Hippocampal formation (tissue), 2 donors: ENCODE data around the gene MRI1.
"Not testable (repeated sequence)": the region's sequence is repeated elsewhere in the genome, so short reads cannot be mapped to it uniquely, and the experiment has no call there.

Experiments
- DNase-seq, 2 donors: peaks; one replicate each; lab custom pipeline; 2025; lab: John Stamatoyannopoulos, UW

The MRI1 gene

GRCh38 chr19:13764101-13764807, at the start of gene MRI1:
MRI1 (plus strand) TSS chr19:13764522; CDS start chr19:13764589, 67 bp downstream.
- DNase-seq: peak; percentile 51 to 79

- no peak for DNase-seq
Measured at GRCh38 chr19:13717194-13717643, 47.1 kb upstream of the MRI1 start.

- peak; percentile 51 to 74 for DNase-seq
Measured at GRCh38 chr19:13718733-13719132, 45.6 kb upstream of the MRI1 start.

- DNase-seq: no peak
Measured at GRCh38 chr19:13722146-13722545, 42.2 kb upstream of the MRI1 start.

GRCh38 chr19:13723206-13723605, 41.1 kb upstream of the MRI1 start:
- DNase-seq: no peak

- no peak for DNase-seq
Measured at GRCh38 chr19:13726323-13726722, 38.0 kb upstream of the MRI1 start.

- DNase-seq: no peak
Measured at GRCh38 chr19:13727798-13728197, 36.5 kb upstream of the MRI1 start.

GRCh38 chr19:13729859-13730258, 34.5 kb upstream of the MRI1 start:
- DNase-seq: no peak

GRCh38 chr19:13731147-13731964, 33.0 kb upstream of the MRI1 start:
- peak; percentile 97 to 98 for DNase-seq

- DNase-seq: no peak
Measured at GRCh38 chr19:13732337-13732736, 32.0 kb upstream of the MRI1 start.

- DNase-seq: no peak
Measured at GRCh38 chr19:13734751-13735150, 29.6 kb upstream of the MRI1 start.

- no peak for DNase-seq
Measured at GRCh38 chr19:13738073-13738472, 26.2 kb upstream of the MRI1 start.

GRCh38 chr19:13741893-13742292, 22.4 kb upstream of the MRI1 start:
- DNase-seq: no peak

GRCh38 chr19:13742756-13743155, 21.6 kb upstream of the MRI1 start:
- no peak for DNase-seq

GRCh38 chr19:13744174-13744573, 20.1 kb upstream of the MRI1 start:
- no peak for DNase-seq

- DNase-seq: no peak
Measured at GRCh38 chr19:13747098-13747453, 17.2 kb upstream of the MRI1 start.

GRCh38 chr19:13748169-13748828, 16.0 kb upstream of the MRI1 start:
- DNase-seq: no peak

GRCh38 chr19:13751436-13751835, 12.9 kb upstream of the MRI1 start:
- no peak for DNase-seq

GRCh38 chr19:13753622-13754021, 10.7 kb upstream of the MRI1 start:
- DNase-seq: not testable (repeated sequence)

GRCh38 chr19:13756210-13756609, 8.1 kb upstream of the MRI1 start:
- no peak for DNase-seq

- no peak for DNase-seq
Measured at GRCh38 chr19:13757805-13758772, 6.2 kb upstream of the MRI1 start.

- no peak for DNase-seq
Measured at GRCh38 chr19:13758795-13759194, 5.5 kb upstream of the MRI1 start.
